MM.1S (cell line): ENCODE results near the gene MYH15.

Experiments
- EZH2phosphoT487 ChIP-seq: fragments of 300-600 bp; sonication (generic); IDR thresholded peaks from 2 replicates; pipeline ENCODE4 v1.6.1; 2018; ENCODE audit warnings: antibody characterized with exemption, low read length
- TF ChIP-seq, protein P1 (sequence below): fragments of 300-600 bp; sonication (generic); IDR thresholded peaks from 2 replicates; pipeline ENCODE4 v1.5.1; 2016; ENCODE audit warnings: antibody characterized with exemption, low read length, mixed read lengths

GRCh38 chr3:108346301-108347227 lies 163.8 kb downstream of the MYH15 start:
- TF ChIP-seq, protein P1, sequence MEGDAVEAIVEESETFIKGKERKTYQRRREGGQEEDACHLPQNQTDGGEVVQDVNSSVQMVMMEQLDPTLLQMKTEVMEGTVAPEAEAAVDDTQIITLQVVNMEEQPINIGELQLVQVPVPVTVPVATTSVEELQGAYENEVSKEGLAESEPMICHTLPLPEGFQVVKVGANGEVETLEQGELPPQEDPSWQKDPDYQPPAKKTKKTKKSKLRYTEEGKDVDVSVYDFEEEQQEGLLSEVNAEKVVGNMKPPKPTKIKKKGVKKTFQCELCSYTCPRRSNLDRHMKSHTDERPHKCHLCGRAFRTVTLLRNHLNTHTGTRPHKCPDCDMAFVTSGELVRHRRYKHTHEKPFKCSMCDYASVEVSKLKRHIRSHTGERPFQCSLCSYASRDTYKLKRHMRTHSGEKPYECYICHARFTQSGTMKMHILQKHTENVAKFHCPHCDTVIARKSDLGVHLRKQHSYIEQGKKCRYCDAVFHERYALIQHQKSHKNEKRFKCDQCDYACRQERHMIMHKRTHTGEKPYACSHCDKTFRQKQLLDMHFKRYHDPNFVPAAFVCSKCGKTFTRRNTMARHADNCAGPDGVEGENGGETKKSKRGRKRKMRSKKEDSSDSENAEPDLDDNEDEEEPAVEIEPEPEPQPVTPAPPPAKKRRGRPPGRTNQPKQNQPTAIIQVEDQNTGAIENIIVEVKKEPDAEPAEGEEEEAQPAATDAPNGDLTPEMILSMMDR = no peak
- TF ChIP-seq EZH2phosphoT487 = no peak
